Astrocyte (in vitro differentiated cells and primary cell): ENCODE measurements around the gene KIAA1549.

Source experiments
- EZH2 ChIP-seq: IDR thresholded peaks from 2 replicates; pipeline ENCODE4 v1.6.1; 2012; ENCODE audit warnings: mild to moderate bottlenecking, low read length, inconsistent platforms; ENCODE audit not compliant: insufficient read depth
- TF ChIP-seq, protein P1 (sequence below): IDR thresholded peaks from 2 replicates; pipeline ENCODE4 v1.5.1; 2011; ENCODE audit warnings: low read depth, mild to moderate bottlenecking, inconsistent platforms, low read length, moderate library complexity; ENCODE audit not compliant: insufficient read depth

DNA sequence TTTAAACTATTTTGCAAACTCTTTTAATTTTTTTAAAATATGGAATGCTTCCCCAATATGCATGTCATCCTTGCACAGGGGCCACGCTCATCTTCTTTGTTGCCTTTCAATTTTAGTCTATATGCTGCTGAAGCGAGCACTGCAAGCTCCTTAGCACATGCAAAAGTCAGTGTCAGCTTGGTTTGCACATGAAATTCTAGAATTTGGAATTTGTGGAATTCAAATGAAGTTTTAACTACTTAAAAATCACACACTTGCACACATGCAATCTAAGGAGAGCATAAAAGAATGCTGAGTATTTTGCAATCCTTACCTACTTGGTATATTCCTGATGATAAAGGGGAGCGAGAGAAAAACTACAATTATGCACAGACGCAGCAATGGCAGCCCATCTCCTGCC is 104.9 kb downstream of the KIAA1549 start:
- TF ChIP-seq, protein P1, sequence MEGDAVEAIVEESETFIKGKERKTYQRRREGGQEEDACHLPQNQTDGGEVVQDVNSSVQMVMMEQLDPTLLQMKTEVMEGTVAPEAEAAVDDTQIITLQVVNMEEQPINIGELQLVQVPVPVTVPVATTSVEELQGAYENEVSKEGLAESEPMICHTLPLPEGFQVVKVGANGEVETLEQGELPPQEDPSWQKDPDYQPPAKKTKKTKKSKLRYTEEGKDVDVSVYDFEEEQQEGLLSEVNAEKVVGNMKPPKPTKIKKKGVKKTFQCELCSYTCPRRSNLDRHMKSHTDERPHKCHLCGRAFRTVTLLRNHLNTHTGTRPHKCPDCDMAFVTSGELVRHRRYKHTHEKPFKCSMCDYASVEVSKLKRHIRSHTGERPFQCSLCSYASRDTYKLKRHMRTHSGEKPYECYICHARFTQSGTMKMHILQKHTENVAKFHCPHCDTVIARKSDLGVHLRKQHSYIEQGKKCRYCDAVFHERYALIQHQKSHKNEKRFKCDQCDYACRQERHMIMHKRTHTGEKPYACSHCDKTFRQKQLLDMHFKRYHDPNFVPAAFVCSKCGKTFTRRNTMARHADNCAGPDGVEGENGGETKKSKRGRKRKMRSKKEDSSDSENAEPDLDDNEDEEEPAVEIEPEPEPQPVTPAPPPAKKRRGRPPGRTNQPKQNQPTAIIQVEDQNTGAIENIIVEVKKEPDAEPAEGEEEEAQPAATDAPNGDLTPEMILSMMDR, result no peak
- no peak for TF ChIP-seq EZH2
